HG02610 (cell line): ENCODE measurements around the gene SNX25.

Source experiments
- ATAC-seq: cut with Tn5 transposase; IDR thresholded peaks from one replicate; pipeline ENCODE4 v1.9.1; 2021; ENCODE audit warnings: mild to moderate bottlenecking, moderate library complexity; ENCODE audit not compliant: unreplicated experiment

SNX25 gene

DNA sequence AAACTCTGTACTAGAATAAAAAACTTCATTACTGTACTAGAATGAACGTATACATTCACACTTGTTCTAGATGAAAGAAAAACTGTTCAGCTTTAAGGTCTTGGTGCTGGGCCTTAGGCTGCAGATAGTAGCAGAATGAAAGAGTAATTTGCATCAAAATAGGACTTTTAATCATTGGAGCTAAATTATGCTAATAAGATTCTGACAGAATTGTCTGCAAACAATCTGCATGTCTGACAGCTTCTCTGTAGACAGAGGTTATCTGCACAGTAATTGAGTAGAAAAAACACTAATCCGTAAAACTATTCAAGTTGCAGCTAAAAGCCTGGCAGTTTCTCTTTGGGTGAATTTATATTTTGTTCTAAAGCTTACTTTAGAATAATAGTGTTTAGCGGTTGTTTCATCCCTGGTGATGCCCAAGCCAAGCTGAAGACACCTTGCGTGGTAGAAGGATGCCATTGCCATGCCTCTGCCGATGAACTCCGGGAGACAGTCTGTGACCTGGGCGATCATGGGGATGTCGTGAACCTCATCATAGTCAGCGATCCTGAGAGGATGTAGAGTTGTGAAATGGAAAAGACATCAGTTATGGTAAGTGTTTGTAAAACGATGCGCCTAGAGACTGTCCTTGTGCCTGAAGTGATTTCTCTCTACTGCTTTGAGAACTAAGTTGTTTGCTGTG lies 161.0 kb downstream of the SNX25 start:
- ATAC-seq = no peak

DNA sequence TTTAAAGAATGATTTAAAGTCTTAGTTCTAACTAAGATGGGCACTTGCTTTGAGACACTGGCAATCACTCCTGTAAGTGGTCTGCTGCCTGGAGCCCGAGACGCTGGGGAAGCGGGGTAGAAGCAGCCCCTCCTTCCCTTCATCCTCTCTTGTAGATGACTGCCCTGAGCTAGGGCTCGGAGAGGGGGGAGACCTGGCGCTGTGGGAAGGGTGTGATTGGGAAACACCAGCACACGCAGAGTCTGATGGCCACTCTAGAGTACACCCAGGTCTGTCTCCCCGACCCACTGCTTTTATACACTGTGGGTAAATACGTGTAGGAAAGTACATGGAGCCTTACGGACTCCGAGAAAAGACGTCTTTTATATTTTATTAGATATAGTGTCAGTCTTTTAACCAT lies 162.3 kb downstream of the SNX25 start:
- ATAC-seq = no peak

DNA sequence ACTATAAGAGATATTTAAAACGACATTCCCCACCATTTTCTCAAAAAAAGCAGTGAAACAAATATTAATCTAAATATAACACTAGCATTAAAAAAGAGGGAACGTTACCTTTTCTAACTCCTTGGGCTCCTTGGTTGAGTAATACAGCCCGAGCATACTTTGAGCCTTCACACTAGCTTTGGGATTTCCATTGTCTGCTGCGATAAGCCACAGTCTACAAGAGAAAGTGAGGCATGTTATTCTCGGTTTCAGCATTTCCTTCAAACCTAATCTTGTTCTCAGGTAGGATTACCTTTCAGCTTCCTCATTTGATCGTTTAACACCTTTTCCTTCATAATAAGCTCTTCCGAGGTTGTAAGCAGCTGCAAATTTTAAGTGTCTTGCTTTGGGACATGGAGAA lies 164.6 kb downstream of the SNX25 start:
- peak; percentile 65 for ATAC-seq

DNA sequence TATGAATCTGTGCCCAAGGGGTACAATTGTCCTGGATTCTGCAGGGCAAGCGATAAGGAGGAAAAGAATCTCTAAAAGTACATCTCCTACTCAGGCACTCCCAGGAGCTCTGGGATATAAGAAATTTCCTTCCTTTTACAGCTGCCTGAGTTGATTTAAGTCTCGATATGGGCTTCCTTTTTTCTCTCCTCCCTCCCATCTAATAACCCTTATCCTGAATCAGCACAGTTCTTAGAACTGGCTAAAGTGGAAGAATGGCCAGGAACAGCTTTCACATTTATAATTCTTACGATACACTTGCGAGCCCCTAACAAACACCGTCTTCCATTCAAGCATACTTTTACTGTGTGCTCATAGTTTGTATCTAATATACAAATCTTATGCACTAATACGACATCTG lies 165.2 kb downstream of the SNX25 start:
- peak; percentile 4 for ATAC-seq

DNA sequence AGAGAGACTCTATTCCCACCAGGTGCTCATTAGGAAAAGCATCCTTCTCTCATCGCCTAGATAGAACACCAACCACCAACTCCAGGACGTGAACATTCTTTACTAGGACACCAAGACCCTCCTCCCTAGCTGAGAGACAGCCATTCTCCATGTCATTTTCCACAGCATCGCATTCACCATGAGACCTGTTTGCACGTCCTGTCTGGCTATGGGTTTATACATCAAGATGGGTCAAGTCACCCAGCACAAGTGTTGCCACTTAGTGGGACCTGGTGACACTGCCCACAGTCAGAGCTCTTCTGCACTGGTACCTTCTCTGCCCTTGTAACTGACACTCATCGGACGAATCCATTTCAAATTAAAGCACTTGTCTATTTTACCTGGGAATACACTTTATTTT lies 168.9 kb downstream of the SNX25 start:
- ATAC-seq = no peak

GRCh38 chr4:185379326-185380295 lies 170.2 kb downstream of the SNX25 start:
- ATAC-seq = no peak

DNA sequence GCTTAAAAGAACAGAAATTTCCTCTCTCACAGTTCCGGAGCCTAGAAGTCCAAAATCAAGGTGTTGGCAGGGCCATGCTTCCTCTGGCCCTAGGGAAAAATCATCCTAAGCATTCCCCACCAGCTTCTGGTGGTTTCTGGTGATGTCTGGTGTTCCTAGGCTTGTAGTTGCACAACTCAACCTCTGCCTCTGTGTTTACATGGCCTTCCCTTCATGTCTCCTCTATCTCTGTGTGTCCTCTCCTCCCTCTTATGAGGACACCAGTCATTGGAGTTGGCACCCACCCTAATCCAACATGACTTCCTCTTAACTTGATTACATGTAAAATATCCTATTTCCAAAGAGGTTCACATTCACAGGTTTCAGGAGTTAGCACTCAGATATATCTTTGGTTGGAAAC lies 170.9 kb downstream of the SNX25 start:
- no peak for ATAC-seq

DNA sequence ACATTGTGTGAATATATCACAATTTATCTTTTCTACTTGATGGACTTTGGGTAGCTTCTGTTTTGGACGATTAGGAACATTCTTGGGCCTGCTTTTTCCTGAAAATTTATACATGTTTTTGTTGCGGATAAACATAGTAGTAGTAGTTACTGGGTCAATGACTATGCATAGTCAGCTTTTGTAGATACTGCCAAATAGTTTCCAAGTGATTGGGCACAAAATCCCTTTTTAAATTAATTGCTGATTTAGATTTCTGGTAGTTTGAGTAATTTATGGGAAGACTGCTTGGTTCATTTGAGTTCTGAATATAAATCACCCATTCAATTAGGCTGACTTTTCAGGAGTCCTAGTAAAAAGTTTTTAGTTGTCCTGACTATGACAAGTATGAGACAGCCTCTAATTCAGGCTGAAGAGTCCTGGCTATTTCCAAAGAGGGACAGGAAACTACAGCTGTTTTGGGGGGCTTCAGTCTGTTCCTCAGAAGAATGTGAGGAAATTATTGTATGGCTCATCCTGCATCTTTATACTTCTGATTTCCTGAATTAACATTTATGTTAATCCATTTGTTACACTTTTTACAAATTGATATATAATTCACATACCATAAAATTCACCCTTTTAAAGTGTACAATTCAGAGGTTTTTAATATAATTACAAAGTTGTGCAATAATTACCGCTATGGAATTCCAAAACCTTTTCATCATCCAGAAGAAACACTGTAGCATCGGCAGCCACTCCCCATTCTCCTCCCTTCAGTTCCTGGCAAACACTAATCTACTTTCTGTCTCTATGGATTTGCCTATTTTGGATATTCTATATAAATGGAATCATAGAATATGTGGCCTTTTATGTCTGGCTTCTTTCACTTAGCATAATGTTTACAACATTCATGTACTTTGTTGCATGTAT lies 172.1 kb downstream of the SNX25 start:
- ATAC-seq = no peak

- ATAC-seq = no peak
Measured at GRCh38 chr4:185382754-185383153, 173.4 kb downstream of the SNX25 start.

- no peak for ATAC-seq
Measured at GRCh38 chr4:185383451-185383850, 174.1 kb downstream of the SNX25 start.

DNA sequence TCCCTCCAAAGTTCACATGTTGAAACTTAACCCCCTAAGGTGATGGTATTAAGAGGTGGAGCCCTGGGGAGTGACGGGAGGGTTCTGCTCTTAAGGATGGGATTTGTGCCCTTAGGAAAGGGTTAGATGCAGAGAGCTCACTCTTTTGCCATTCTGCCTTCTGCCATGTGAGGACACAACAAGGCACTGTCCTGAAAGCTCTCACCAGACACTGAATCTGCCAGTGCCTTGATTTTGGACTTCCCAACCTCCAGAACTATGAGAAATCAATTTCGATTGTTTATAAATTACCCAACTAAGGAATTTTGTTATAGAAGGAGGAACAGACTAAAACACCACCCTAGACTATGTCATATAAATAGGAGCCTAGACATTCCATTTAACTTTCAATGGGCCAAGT lies 174.7 kb downstream of the SNX25 start:
- ATAC-seq = no peak

DNA sequence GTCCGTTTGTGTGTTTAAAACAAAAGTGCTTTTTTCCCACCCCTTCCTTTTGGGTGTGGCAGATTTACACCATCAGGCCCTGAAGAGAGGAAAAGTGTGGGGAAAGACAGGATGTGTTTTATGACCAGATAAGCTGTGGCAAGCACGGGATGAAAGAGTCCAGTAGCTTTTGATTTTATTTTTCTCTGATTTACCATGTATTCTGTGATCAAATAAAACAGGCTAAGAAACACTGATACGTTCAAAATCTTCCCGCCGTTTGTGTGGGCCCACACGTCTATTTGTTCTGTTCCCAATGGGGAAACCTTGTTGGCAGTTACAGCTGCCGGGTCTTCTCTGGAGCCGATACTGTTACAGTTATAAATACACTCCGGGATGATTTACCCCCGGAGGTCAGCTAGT lies 175.5 kb downstream of the SNX25 start:
- ATAC-seq = no peak

GRCh38 chr4:185387957-185388356 lies 178.6 kb downstream of the SNX25 start:
- ATAC-seq = no peak

DNA sequence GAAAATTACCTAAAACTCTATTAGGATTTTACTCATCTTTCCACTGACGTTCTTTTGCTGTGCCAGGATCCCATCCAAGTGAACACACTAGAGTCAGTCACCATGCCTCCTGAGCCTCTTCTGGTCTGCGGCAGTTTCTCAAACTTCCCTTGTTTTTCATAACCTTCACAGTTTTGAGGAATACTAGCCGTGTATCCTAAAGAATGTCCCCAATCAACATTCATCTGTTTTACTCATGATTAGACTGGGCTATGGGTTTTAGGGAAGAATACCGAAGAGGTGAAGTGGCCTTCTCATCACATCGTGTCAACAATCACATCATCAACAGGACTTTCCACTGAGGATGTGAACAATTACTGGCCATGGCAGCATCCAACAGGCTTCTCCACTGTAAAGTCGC lies 181.5 kb downstream of the SNX25 start:
- ATAC-seq = no peak

DNA sequence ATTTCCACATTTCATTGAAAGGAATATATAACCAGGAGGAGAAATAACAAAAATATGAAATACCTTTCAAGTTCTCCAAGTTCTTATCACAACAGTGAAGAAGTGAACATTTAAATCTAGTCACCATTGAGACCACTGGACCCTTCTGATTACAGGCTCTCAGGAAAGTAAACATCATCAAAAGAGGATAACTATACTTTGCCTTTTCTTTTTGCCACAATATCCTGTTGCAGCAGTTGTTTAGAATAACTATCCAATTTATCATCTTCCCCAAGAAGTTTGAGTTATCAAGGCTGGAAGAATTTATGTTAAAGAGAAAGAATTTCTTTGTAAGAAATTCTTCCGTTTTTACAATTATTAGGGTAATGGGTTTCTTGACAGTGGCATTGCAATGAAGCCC lies 182.8 kb downstream of the SNX25 start:
- no peak for ATAC-seq

- ATAC-seq = no peak
Measured at GRCh38 chr4:185394568-185395237, 185.3 kb downstream of the SNX25 start.

GRCh38 chr4:185395238-185395955 lies 186.0 kb downstream of the SNX25 start, which contains the start of gene LRP2BP:
LRP2BP (minus strand) TSS chr4:185395924; CDS start chr4:185378186, 17,738 bp downstream.
- ATAC-seq = no peak

DNA sequence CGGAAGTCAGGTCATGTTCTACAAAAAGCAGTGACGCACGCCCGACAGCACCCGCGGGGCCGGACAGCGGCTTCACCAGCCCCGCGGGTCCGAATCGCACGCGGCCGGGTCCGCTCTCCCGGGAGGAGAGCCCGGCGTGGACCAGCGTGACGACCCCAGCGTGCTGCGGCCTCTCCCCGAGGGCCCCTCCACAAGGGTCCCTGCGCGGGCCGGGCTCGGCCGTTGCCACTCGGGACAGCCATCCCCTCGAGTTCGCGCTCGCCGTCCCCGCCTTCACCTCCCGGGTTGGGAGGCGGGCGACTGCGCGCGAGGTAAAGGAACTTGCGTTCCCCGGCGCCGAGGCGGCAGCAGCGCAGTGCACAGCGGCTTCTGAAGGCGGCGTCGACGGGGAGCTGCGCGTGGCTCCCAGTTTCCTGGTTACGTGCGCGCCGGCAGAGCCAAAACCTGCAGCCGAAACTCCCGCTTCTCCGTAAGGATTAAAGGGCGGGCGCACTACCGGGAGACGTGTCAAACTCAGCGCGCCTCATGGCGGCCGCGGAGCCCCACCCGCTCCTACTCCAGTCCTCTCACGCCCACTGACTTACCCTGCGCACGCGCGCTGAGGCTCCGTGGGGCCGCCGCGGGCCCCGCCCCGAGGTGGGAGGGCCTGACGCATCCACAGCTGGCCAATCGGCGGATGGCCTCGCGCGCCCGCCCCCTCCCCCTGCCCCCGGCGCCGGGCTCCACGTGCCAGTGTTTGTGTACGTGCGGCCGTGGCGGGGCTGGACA lies 186.7 kb downstream of the SNX25 start:
- peak; percentile 78 for ATAC-seq
